Loucy (cell line): ENCODE data around the gene LTBP2.
"Not testable (repeated sequence)": the region's sequence is repeated elsewhere in the genome, so short reads cannot be mapped to it uniquely, and the experiment has no call there.

ENCODE experiments used
- H2AFZ ChIP-seq: fragments of 200-600 bp; sonication (generic); 2 replicates; pipeline ENCODE4 v1.6.0; 2016; ENCODE audit warnings: antibody characterized with exemption, mild to moderate bottlenecking, low read length, moderate library complexity
- H3F3A ChIP-seq: fragments of 200-600 bp; 2 replicates; pipeline ENCODE4 v1.6.0; 2016; ENCODE audit warnings: antibody characterized with exemption, low read depth, mild to moderate bottlenecking
- H3K27me3 ChIP-seq: fragments of 200-600 bp; sonication (generic); 2 replicates; pipeline ENCODE4 v1.6.1; 2014; ENCODE audit warnings: low read length, mild to moderate bottlenecking; ENCODE audit not compliant: insufficient read depth, poor library complexity, severe bottlenecking
- H3K36me3 ChIP-seq: fragments of 200-600 bp; sonication (generic); 2 replicates; pipeline ENCODE4 v1.6.1; 2016; ENCODE audit warnings: low read length; ENCODE audit not compliant: insufficient read depth
- H3K4me1 ChIP-seq: fragments of 200-600 bp; sonication (generic); 2 replicates; pipeline ENCODE4 v1.5.1; 2014; ENCODE audit warnings: low read length, mild to moderate bottlenecking; ENCODE audit not compliant: insufficient read depth, poor library complexity, severe bottlenecking
- H3K4me2 ChIP-seq: fragments of 200-600 bp; sonication (generic); 2 replicates; pipeline ENCODE4 v1.6.0; 2014; ENCODE audit warnings: antibody characterized with exemption, low read length, low read depth, mild to moderate bottlenecking; ENCODE audit not compliant: poor library complexity, severe bottlenecking
- H3K4me3 ChIP-seq: fragments of 200-600 bp; sonication (generic); 2 replicates; pipeline ENCODE4 v1.5.1; 2014; ENCODE audit warnings: low read length, mild to moderate bottlenecking, mixed read lengths; ENCODE audit not compliant: poor library complexity, severe bottlenecking
- H3K79me2 ChIP-seq: fragments of 200-600 bp; sonication (generic); 2 replicates; pipeline ENCODE4 v1.6.1; 2014; ENCODE audit warnings: low read length; ENCODE audit not compliant: insufficient read depth
- H3K9ac ChIP-seq: fragments of 200-600 bp; sonication (generic); 2 replicates; pipeline ENCODE4 v1.6.0; 2014; ENCODE audit warnings: mild to moderate bottlenecking, low read depth, low read length, moderate library complexity; ENCODE audit not compliant: poor library complexity, severe bottlenecking
- H3K9me2 ChIP-seq: fragments of 200-600 bp; sonication (generic); replicated peaks from 2 replicates; pipeline ENCODE4 v1.6.1; 2016; ENCODE audit warnings: low read depth, low read length, mixed read lengths
- H3K9me3 ChIP-seq: fragments of 200-600 bp; sonication (generic); 2 replicates; pipeline ENCODE4 v1.6.1; 2014; ENCODE audit warnings: mild to moderate bottlenecking, antibody characterized with exemption, low read length, low read depth; ENCODE audit not compliant: insufficient read depth
- H4K20me1 ChIP-seq: fragments of 200-600 bp; sonication (generic); 2 replicates; pipeline ENCODE4 v1.6.0; 2014; ENCODE audit warnings: antibody characterized with exemption, low read length, mild to moderate bottlenecking; ENCODE audit not compliant: insufficient read depth, poor library complexity, severe bottlenecking
- EZH2phosphoT487 ChIP-seq: fragments of 200-600 bp; IDR thresholded peaks from 2 replicates; pipeline ENCODE4 v1.6.1; 2018; ENCODE audit warnings: antibody characterized with exemption, mild to moderate bottlenecking, moderate library complexity, borderline replicate concordance
- TF ChIP-seq, protein P1 (sequence below): fragments of 200-600 bp; sonication (generic); conservative IDR thresholded peaks from 2 replicates; pipeline ENCODE4 v1.5.1; 2014; ENCODE audit warnings: mild to moderate bottlenecking, antibody characterized with exemption, low read length

LTBP2 gene

GRCh38 chr14:74541225-74541624 is 70.8 kb downstream of the LTBP2 start:
- H2AFZ ChIP-seq: no peak overlapping the region
- no peaks in the 10 kb centered on the region for H3K9me2 ChIP-seq
- no peaks in the 10 kb centered on the region for H4K20me1 ChIP-seq
- TF ChIP-seq, protein P1, sequence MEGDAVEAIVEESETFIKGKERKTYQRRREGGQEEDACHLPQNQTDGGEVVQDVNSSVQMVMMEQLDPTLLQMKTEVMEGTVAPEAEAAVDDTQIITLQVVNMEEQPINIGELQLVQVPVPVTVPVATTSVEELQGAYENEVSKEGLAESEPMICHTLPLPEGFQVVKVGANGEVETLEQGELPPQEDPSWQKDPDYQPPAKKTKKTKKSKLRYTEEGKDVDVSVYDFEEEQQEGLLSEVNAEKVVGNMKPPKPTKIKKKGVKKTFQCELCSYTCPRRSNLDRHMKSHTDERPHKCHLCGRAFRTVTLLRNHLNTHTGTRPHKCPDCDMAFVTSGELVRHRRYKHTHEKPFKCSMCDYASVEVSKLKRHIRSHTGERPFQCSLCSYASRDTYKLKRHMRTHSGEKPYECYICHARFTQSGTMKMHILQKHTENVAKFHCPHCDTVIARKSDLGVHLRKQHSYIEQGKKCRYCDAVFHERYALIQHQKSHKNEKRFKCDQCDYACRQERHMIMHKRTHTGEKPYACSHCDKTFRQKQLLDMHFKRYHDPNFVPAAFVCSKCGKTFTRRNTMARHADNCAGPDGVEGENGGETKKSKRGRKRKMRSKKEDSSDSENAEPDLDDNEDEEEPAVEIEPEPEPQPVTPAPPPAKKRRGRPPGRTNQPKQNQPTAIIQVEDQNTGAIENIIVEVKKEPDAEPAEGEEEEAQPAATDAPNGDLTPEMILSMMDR: no peak
- TF ChIP-seq EZH2phosphoT487: no peak
- H3K9ac ChIP-seq: no peak overlapping the region
- no peaks in the 10 kb centered on the region for H3K9me3 ChIP-seq
- no peak overlapping the region for H3K4me2 ChIP-seq
- no peaks in the 10 kb centered on the region for H3K4me1 ChIP-seq
- H3K79me2 ChIP-seq: no peaks in the 10 kb centered on the region
- H3F3A ChIP-seq: no peaks in the 10 kb centered on the region
- no peaks in the 10 kb centered on the region for H3K27me3 ChIP-seq
- H3K4me3 ChIP-seq: no peak overlapping the region
- no peaks in the 10 kb centered on the region for H3K36me3 ChIP-seq

- Histone ChIP-seq H3K9ac (no peak overlapping the region), H4K20me1 (no peaks in the 10 kb centered on the region), H3K79me2 (no peaks in the 10 kb centered on the region), H3K4me2 (no peak overlapping the region), H3F3A (no peaks in the 10 kb centered on the region), H3K4me1 (no peaks in the 10 kb centered on the region), H3K9me3 (no peaks in the 10 kb centered on the region), H3K9me2 (no peaks in the 10 kb centered on the region), H3K27me3 (no peaks in the 10 kb centered on the region), H2AFZ (no peak overlapping the region), H3K36me3 (no peaks in the 10 kb centered on the region), H3K4me3 (no peak overlapping the region)
- TF ChIP-seq, protein P1: no peak
- TF ChIP-seq EZH2phosphoT487: no peak
Measured at GRCh38 chr14:74539503-74539902, 72.5 kb downstream of the LTBP2 start.

DNA sequence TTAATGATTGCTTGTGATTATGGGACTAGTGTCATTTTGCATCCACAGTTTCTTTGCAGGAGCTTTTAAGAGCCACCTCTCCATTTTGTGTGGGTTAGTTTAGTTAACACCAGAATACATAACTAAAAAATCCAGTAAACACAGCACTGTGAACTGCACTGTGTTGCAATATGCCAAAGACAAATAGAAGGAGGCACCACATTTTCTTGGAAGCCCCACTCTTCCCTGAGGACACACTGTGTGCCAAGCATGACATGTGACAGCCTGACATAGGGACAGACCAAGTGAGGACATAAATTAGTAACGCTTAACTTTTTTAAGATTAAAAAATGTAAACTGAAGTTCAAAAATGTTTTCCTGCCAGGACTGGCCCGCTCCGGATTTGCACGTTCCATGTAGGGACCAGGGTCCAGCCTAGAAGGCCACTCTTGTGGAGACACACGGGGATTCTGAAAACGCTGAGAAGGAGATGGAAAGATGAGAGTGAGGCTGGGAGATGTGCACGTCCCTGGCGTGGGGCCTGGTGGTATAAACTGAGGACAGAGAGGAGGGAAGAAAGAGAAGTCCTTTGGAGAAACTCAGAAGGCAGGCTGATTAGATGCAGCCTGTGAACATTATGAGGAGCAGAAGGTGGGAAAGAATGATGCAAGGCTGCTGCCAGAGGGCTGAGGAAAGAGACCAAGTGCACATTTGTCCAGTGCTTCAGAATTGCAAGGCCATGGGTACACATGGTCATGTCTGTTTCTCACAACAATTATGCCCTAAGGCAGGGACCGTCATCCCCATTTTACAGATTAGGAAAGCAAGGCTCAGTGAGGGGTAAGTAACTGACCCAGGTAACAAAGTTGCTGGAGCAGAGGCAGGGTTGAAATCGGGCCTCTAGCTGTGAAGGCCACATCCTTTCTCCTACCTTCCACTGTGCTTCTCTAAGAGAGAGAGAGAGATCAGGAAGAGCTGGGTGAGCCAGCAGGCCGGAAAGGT is 73.3 kb downstream of the LTBP2 start:
- TF ChIP-seq, protein P1: no peak
- TF ChIP-seq EZH2phosphoT487: no peak
- no peaks in the 10 kb centered on the region for H3F3A ChIP-seq
- H3K9me2 ChIP-seq: no peaks in the 10 kb centered on the region
- H3K4me3 ChIP-seq: no peak overlapping the region
- no peaks in the 10 kb centered on the region for H3K36me3 ChIP-seq
- no peaks in the 10 kb centered on the region for H3K9me3 ChIP-seq
- H3K79me2 ChIP-seq: no peaks in the 10 kb centered on the region
- no peaks in the 10 kb centered on the region for H4K20me1 ChIP-seq
- H3K9ac ChIP-seq: no peak overlapping the region
- no peaks in the 10 kb centered on the region for H3K27me3 ChIP-seq
- no peak overlapping the region for H2AFZ ChIP-seq
- no peaks in the 10 kb centered on the region for H3K4me1 ChIP-seq
- no peak overlapping the region for H3K4me2 ChIP-seq

DNA sequence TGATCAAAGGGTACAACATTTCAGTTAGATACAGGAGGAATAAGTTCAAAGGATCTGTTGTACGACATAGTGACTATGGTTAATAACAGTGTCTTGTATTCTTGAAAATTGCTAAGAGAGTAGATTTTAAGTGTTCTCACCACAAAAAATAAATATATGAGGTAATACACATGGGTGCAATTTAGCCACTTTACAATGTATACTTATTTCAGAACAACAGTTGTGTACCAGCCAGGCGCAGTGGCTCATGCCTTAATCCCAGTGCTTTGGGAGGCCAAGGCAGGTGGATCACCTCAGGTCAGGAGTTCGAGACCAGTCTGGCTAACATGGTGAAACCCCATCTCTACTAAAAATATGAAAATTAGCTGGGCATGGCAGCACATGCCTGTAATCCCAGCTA is 75.7 kb downstream of the LTBP2 start:
- not testable (repeated sequence) for H3K79me2 ChIP-seq, H2AFZ ChIP-seq, H3K36me3 ChIP-seq, H3K9ac ChIP-seq, H3K4me3 ChIP-seq, H3K9me2 ChIP-seq, H3K9me3 ChIP-seq, H3K4me1 ChIP-seq, H4K20me1 ChIP-seq, H3K4me2 ChIP-seq, H3K27me3 ChIP-seq, H3F3A ChIP-seq
